ENCODE data around the gene ZNF423. TPM values are rescaled to one million over a fixed set of nuclear protein-coding genes. Genes with fewer than 3 reads are reported as not detected.

The ZNF423 gene
- total RNA-seq, 4 donors from 2014 or later = 6.6 to 22.9 (median 8.6) TPM

GRCh38 chr16:49594153-49594552 lies 261.8 kb downstream of the ZNF423 start:
- ATAC-seq (ENCODE audit: low FRiP score) (no peak), DNase-seq (ENCODE audit: low spot score) (no peak)
- no peak for TF ChIP-seq CTCF (IDR thresholded peaks at IDR 0.05)

GRCh38 chr16:49593424-49594040 lies 262.4 kb downstream of the ZNF423 start:
- ATAC-seq (ENCODE audit: low FRiP score) = no peak
- DNase-seq (ENCODE audit: low spot score) = no peak

GRCh38 chr16:49592546-49593423 lies 263.1 kb downstream of the ZNF423 start:
- DNase-seq (ENCODE audit: low spot score) = no peak

More at GRCh38 chr16:49593424-49594040, 262.4 kb downstream of the ZNF423 start:
- TF ChIP-seq CTCF (IDR thresholded peaks at IDR 0.05) = no peak

GRCh38 chr16:49590166-49590871 lies 265.6 kb downstream of the ZNF423 start:
- no peak for DNase-seq (ENCODE audit: low spot score)
- ATAC-seq (ENCODE audit: low FRiP score) = no peak
- TF ChIP-seq CTCF (IDR thresholded peaks at IDR 0.05) = no peak

More at GRCh38 chr16:49592546-49593423, 263.1 kb downstream of the ZNF423 start:
- TF ChIP-seq CTCF (IDR thresholded peaks at IDR 0.05) = peak in 1 of 3 donors; percentile 19
- ATAC-seq (ENCODE audit: low FRiP score) = no peak

- ATAC-seq (ENCODE audit: low FRiP score) (no peak), DNase-seq (ENCODE audit: low spot score) (no peak)
- TF ChIP-seq CTCF (IDR thresholded peaks at IDR 0.05) = no peak
These were observed 266.3 kb downstream of the ZNF423 start for GRCh38 chr16:49589544-49590031.

- ATAC-seq (ENCODE audit: low FRiP score) (no peak), DNase-seq (ENCODE audit: low spot score) (no peak)
- no peak for TF ChIP-seq CTCF (IDR thresholded peaks at IDR 0.05)
These were observed 267.1 kb downstream of the ZNF423 start for GRCh38 chr16:49588729-49589384.
